Measurements from ENCODE around the gene ACAP3.
"Not testable (repeated sequence)": the region's sequence is repeated elsewhere in the genome, so short reads cannot be mapped to it uniquely, and the experiment has no call there.

Gene ACAP3

DNA sequence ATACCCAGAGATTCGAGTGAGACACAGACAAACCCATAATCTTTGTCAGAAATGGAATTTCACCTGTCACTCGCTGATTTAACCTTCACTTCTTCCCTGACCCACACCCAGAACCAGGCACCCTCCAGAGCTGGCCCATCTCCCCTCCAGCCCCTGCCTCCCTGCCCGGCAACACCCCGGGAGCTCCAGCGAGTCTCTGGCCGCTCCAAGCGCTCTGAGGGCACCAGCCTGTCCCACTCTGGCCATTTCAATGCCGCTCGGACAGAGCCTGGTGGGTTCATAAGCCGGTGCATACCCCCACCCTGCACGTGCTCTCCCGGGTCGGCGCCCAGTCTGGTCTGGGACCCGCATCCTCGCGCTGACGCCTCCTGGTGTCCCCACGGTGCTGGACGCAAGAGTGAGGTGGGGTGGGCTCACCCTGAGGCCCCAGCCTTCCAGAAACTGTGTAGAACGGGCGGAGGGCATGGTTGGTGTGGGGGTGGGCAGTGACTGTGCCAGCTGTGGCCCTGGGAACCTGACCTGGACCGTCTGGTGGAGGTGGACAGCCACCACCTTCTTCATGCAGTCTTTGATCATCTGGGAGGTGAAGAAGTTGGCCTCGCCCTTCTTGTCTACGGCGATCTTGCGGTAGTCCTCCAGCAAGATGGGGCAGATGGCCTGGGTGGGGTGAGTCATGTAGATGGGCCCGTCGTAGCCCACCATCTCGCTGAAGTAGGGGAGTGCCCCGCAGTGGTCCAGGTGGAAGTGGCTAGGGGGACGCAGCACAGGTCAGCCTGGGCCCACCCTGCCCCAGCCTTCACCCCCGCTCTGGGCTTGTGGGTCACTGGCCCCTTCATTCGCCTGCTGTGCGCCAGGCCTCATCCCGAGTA, 11.3 kb upstream of the ACAP3 start:
- DNase-seq (ENCODE audit: extremely low spot score): no peak
- TF ChIP-seq, protein P1, sequence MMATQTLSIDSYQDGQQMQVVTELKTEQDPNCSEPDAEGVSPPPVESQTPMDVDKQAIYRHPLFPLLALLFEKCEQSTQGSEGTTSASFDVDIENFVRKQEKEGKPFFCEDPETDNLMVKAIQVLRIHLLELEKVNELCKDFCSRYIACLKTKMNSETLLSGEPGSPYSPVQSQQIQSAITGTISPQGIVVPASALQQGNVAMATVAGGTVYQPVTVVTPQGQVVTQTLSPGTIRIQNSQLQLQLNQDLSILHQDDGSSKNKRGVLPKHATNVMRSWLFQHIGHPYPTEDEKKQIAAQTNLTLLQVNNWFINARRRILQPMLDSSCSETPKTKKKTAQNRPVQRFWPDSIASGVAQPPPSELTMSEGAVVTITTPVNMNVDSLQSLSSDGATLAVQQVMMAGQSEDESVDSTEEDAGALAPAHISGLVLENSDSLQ (IDR thresholded peaks at IDR 0.05): no peak
- TF ChIP-seq FOXM1 (IDR thresholded peaks at IDR 0.05; ENCODE audit: borderline replicate concordance) (no peak), ARNT (IDR thresholded peaks at IDR 0.05) (no peak), ZNF384 (IDR thresholded peaks at IDR 0.05) (no peak), SUZ12 (IDR thresholded peaks at IDR 0.05) (no peak), CTBP1 (IDR thresholded peaks at IDR 0.05; ENCODE audit: borderline replicate concordance) (no peak), L3MBTL2 (conservative IDR thresholded peaks at IDR 0.05) (no peak), LEF1 (IDR thresholded peaks at IDR 0.05; ENCODE audit: borderline replicate concordance) (no peak), NFRKB (IDR thresholded peaks at IDR 0.05) (no peak), FOXK2 (IDR thresholded peaks at IDR 0.05) (no peak), ELF4 (IDR thresholded peaks at IDR 0.05) (no peak), HDGF (IDR thresholded peaks at IDR 0.05; ENCODE audit: borderline replicate concordance) (no peak), FOXA1 (IDR thresholded peaks at IDR 0.05) (no peak), TARDBP (IDR thresholded peaks at IDR 0.05) (no peak), SP1 (IDR thresholded peaks at IDR 0.05) (no peak), BHLHE40 (IDR thresholded peaks at IDR 0.05; ENCODE audit: borderline replicate concordance) (no peak)
- ChIA-PET POLR2A (interaction anchor here (0.9 to 1.0 kb wide), 2 partner anchors 9 to 10 kb away, joined by 3 read pairs; no protein-coding TSS in a partner anchor), CTCF (no interaction called here)

DNA sequence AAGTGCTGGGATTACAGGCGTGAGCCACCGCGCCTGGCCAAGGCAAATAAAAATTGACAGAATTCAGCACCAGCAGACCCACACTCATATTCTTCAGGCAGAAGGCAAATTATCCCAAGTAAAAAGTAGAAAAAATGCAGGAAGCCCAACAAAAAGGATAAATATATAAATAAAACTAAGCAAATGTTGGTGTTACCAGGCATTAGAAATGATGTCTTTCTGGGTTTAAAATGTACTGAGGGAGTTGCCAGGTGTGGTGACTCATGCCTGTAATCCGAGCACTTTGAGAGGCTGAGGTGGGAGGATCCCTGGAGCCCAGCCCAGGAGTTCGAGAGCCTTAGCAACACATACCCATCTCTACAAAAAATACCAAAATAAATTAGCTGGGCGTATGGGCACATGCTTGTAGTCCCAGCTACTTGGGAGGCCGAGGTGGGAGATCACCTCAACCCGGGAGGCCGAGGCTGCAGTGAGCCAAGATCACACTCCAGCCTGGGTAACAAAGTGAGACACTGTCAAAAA, 10.5 kb upstream of the ACAP3 start:
- CTCF ChIA-PET: no interaction called here
- POLR2A ChIA-PET: interaction anchor here (1.0 kb wide), 1 partner anchor 9 kb away, joined by 3 read pairs; no protein-coding TSS in a partner anchor
- no peak for DNase-seq (ENCODE audit: extremely low spot score)
- TF ChIP-seq SUZ12 (IDR thresholded peaks at IDR 0.05) (no peak), L3MBTL2 (conservative IDR thresholded peaks at IDR 0.05) (no peak), FOXA1 (IDR thresholded peaks at IDR 0.05) (no peak), HDGF (IDR thresholded peaks at IDR 0.05; ENCODE audit: borderline replicate concordance) (no peak), ARNT (IDR thresholded peaks at IDR 0.05) (no peak), CTBP1 (IDR thresholded peaks at IDR 0.05; ENCODE audit: borderline replicate concordance) (no peak), BHLHE40 (IDR thresholded peaks at IDR 0.05; ENCODE audit: borderline replicate concordance) (no peak), TARDBP (IDR thresholded peaks at IDR 0.05) (no peak), ZNF384 (IDR thresholded peaks at IDR 0.05) (no peak), NFRKB (IDR thresholded peaks at IDR 0.05) (no peak)
- TF ChIP-seq, protein P1 (IDR thresholded peaks at IDR 0.05): no peak

DNA sequence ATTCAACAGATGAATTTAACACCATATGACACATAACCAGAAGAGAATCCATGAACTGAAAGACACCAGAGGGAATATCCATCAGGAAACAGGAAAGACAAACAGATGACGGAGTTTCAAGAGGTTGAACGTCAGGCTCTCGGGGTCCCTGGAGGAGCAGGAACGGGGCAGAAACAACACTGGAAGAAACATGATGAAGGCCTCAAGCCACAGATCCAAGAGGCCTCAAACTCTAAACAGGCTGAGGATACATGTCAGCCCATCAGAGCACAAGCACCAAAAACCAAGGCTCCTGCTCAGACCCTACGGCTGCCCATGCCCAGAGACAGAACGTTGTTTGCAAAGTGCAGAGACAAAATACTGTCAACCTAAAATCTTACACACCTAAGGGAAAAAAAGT, 9.7 kb upstream of the ACAP3 start:
- ChIA-PET CTCF (no interaction called here), POLR2A (no interaction called here)
- no peak for DNase-seq (ENCODE audit: extremely low spot score)
- no peak for TF ChIP-seq ELF4 (IDR thresholded peaks at IDR 0.05)
- no peak for TF ChIP-seq CTBP1 (IDR thresholded peaks at IDR 0.05; ENCODE audit: borderline replicate concordance)
- no peak for TF ChIP-seq ARNT (IDR thresholded peaks at IDR 0.05)
- TF ChIP-seq L3MBTL2 (conservative IDR thresholded peaks at IDR 0.05): no peak
- no peak for TF ChIP-seq FOXM1 (IDR thresholded peaks at IDR 0.05; ENCODE audit: borderline replicate concordance)
- TF ChIP-seq NFRKB (IDR thresholded peaks at IDR 0.05): no peak
- no peak for TF ChIP-seq BHLHE40 (IDR thresholded peaks at IDR 0.05; ENCODE audit: borderline replicate concordance)
- TF ChIP-seq ZNF384 (IDR thresholded peaks at IDR 0.05): no peak
- no peak for TF ChIP-seq TARDBP (IDR thresholded peaks at IDR 0.05)
- no peak for TF ChIP-seq SP1 (IDR thresholded peaks at IDR 0.05)
- no peak for TF ChIP-seq FOXK2 (IDR thresholded peaks at IDR 0.05)
- TF ChIP-seq SUZ12 (IDR thresholded peaks at IDR 0.05): no peak
- no peak for TF ChIP-seq LEF1 (IDR thresholded peaks at IDR 0.05; ENCODE audit: borderline replicate concordance)
- TF ChIP-seq, protein P1 (IDR thresholded peaks at IDR 0.05): no peak
- no peak for TF ChIP-seq FOXA1 (IDR thresholded peaks at IDR 0.05)
- no peak for TF ChIP-seq HDGF (IDR thresholded peaks at IDR 0.05; ENCODE audit: borderline replicate concordance)

DNA sequence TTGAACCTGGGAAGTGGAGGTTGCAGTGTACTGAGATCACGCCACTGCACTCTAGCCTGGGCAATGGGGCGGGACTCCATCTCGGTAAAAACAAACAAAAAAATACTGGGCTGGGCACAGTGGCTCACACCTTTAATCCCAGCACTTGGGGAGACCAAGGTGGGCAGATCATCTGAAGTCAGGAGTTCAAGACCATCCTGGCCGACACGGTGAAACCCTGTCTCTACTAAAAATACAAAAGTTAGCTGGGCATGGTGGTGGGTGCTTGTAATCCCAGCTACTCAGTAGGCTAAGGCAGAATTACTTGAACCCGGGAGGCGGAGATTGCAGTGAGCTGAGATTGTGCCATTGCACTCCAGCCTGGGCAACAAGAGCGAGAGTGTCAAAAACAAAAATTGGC, 8.5 kb upstream of the ACAP3 start:
- DNase-seq (ENCODE audit: extremely low spot score); CTCF ChIA-PET: not testable (repeated sequence)
- POLR2A ChIA-PET: interaction anchor here (3.3 kb wide), 1 partner anchor 11 kb away, joined by 8 read pairs; no protein-coding TSS in a partner anchor

DNA sequence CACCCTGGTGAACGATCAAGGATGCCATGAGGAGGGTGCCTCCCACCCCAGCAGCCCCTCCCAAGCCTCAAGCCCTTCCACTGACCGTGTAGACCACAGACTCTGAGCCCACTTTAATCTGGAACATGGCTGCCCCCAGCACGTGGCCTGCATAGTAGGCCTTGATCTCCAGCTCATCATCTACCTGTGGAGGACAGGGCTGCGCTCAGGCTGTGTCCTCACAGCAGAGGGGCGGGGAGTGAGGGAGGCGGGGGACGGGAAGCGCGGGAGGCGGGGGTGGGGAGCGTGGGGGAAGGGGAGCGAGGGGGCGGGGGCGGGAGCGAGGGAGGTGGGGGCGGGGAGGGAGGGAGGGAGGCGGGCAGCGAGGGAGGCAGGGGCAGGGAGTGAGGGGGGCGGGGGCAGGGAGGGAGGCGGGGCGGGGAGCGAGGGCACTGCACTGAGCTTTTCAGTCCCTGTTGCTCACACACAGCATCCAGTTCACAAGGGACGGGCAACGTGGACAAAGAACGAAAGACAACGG, 7.8 kb upstream of the ACAP3 start:
- POLR2A ChIA-PET: interaction anchor here (1.1 to 3.3 kb wide), 2 partner anchors 11 to 60 kb away, joined by 4 to 8 read pairs; partner anchors contain the start of gene AURKAIP1
- CTCF ChIA-PET: no interaction called here
- no peak for DNase-seq (ENCODE audit: extremely low spot score)
- TF ChIP-seq FOXM1 (IDR thresholded peaks at IDR 0.05; ENCODE audit: borderline replicate concordance) (no peak), L3MBTL2 (conservative IDR thresholded peaks at IDR 0.05) (no peak), ZNF384 (IDR thresholded peaks at IDR 0.05) (no peak), SP1 (IDR thresholded peaks at IDR 0.05) (no peak), NFRKB (IDR thresholded peaks at IDR 0.05) (no peak), SUZ12 (IDR thresholded peaks at IDR 0.05) (no peak), TARDBP (IDR thresholded peaks at IDR 0.05) (no peak), BHLHE40 (IDR thresholded peaks at IDR 0.05; ENCODE audit: borderline replicate concordance) (no peak), FOXA1 (IDR thresholded peaks at IDR 0.05) (no peak), ARNT (IDR thresholded peaks at IDR 0.05) (no peak), ELF4 (IDR thresholded peaks at IDR 0.05) (no peak), HDGF (IDR thresholded peaks at IDR 0.05; ENCODE audit: borderline replicate concordance) (no peak), CTBP1 (IDR thresholded peaks at IDR 0.05; ENCODE audit: borderline replicate concordance) (no peak)
- TF ChIP-seq, protein P1 (IDR thresholded peaks at IDR 0.05): no peak

Data from HEK293T (cell line).